GM10248 (cell line): Measurements from ENCODE around the gene NKX1-2.

Source experiments
- CTCF ChIA-PET: fragments of 300-600 bp; sonication (Branson Sonifier 250); formaldehyde crosslinking; extraction: SDS; loops from one replicate; lab custom pipeline; 2021; ENCODE audit warnings: antibody characterized with exemption; lab: Yijun Ruan, JAX
- POLR2A ChIA-PET: fragments of 350-650 bp; sonication (Branson Sonifier 250); formaldehyde crosslinking; extraction: SDS; loops from one replicate; lab custom pipeline; 2020; ENCODE audit warnings: antibody characterized with exemption; lab: Yijun Ruan, JAX
- DNase-seq: peaks from one replicate; pipeline ENCODE4 v3.0.0; 2012; ENCODE audit errors: extremely low spot score
- CTCF ChIP-seq: IDR thresholded peaks from 2 replicates; pipeline ENCODE4 v1.5.1; 2012; ENCODE audit warnings: mild to moderate bottlenecking, low read depth; ENCODE audit errors: extremely low read depth, missing control alignments, control extremely low read depth

Gene NKX1-2

GRCh38 chr10:124402273-124402672 lies 47.6 kb downstream of the NKX1-2 start:
- TF ChIP-seq CTCF: no peak
- no peak for DNase-seq
- ChIA-PET POLR2A (no interaction called here), CTCF (interaction anchor here (5.4 kb wide), 1 partner anchor 12 kb away, joined by 44 read pairs; no protein-coding TSS in a partner anchor)

- TF ChIP-seq CTCF: no peak
- ChIA-PET POLR2A (no interaction called here), CTCF (interaction anchor here (5.4 kb wide), 1 partner anchor 11 kb away, joined by 44 read pairs; no protein-coding TSS in a partner anchor)
- no peak for DNase-seq
These were observed 48.2 kb downstream of the NKX1-2 start for GRCh38 chr10:124401633-124402032.
